ENCODE results near the gene RPL39L.

- TF ChIP-seq POLR2A (IDR thresholded peaks at IDR 0.05; ENCODE audit: low read length) (no peak), GATA1 (IDR thresholded peaks at IDR 0.05; ENCODE audit: low read depth, low read length) (no peak)
Measured at GRCh38 chr3:187186375-187186774, 47.1 kb upstream of the RPL39L start.
